ENCODE data around the gene CNPY3.
"Not testable (repeated sequence)": the region's sequence is repeated elsewhere in the genome, so short reads cannot be mapped to it uniquely, and the experiment has no call there.

The CNPY3 gene

DNA sequence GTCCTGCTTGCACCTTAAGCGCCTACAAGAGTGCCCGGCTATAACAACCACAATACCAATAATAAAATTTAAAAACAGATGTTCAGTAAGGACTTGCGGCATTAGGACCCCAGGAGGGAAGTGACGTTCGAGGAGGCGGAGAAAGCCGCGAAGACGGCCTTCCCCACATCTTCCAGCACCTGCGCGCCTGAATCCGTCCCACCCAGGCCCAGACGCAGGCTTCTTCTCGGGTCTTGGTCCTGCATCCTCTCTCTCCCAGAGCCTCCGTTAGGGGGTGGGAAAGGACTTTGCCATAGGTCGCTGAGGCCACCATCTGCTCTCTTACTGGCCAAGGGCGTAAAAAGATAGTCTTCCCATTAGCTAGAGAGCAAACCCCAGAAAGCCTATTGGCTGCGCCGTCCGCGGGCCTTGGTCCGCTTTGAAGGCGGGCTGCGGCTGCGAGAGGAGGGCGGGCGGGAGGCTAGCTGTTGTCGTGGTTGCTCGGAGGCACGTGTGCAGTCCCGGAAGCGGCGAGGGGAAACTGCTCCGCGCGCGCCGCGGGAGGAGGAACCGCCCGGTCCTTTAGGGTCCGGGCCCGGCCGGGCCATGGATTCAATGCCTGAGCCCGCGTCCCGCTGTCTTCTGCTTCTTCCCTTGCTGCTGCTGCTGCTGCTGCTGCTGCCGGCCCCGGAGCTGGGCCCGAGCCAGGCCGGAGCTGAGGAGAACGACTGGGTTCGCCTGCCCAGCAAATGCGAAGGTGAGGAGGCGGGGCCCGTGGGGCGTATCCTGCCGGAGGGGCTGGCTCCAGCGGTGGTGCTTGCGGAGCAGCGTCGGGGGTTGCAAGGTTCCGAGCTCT, at the start of gene CNPY3:
CNPY3 (plus strand) TSS at position 495 of the 835 bp plus-strand sequence; CDS start at position 586, 91 bp downstream.
- H3K4me3 ChIP-seq (ENCODE audit: low read depth in 1 of 2, low read length in 2 of 2), result peak within 1 kb of the TSS; percentile 84 to 95
- peaks cover 20 to 38% of the 10 kb centered on the region in 2 donors for H3K4me1 ChIP-seq (ENCODE audit: control insufficient read depth in 1 of 2, insufficient read depth in 2 of 2, low read length in 2 of 2)
- no peaks in the 10 kb centered on the region for H3K27me3 ChIP-seq (ENCODE audit: control insufficient read depth in 1 of 2, insufficient read depth in 2 of 2, low read length in 2 of 2)
- no peaks in the 10 kb centered on the region for H3K9me3 ChIP-seq (ENCODE audit: control insufficient read depth in 1 of 2, low read length in 2 of 2)
- H3K27ac ChIP-seq (ENCODE audit: low read depth, low read length), result peak within 1 kb of the TSS; percentile 82
- peaks cover under 1 to 12% of the 10 kb centered on the region in 2 donors for H3K36me3 ChIP-seq (ENCODE audit: control insufficient read depth in 1 of 2, insufficient read depth in 2 of 2, low read length in 2 of 2)
- H3K9ac ChIP-seq (ENCODE audit: low read depth in 1 of 2, low read length in 2 of 2), result peak within 1 kb of the TSS; percentile 40 to 75

DNA sequence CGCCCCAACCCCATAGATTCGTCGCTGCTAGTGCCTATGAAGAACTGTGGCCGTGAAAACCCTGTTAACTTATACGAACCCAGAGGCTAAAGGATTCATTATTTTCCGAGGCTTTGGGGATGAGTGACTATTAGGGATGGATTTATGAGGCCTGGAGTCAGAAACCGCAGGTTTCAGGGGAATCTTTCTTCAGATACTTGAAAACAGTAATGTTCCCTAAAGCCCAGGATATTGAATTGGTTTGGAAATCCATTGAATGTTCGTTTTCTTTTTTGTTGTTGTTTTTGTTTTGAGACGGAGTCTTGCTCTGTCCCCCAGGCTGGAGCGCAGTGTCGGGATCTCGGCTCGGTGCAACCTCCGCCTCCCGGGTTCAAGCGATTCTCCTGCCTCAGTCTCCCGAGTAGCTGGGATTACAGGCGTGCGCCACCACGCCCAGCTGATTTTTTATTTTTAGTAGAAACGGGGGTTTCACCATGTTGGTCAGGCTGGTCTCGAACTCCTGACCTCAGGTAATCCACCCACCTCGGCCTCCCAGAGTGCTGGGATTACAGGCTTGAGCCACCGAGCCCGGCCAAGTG, 49.0 kb upstream of the CNPY3 start:
- not testable (repeated sequence) for H3K9me3 ChIP-seq (ENCODE audit: control insufficient read depth in 1 of 2, low read length in 2 of 2); H3K27me3 ChIP-seq (ENCODE audit: control insufficient read depth in 1 of 2, insufficient read depth in 2 of 2, low read length in 2 of 2); H3K4me1 ChIP-seq (ENCODE audit: control insufficient read depth in 1 of 2, insufficient read depth in 2 of 2, low read length in 2 of 2)
- H3K27ac ChIP-seq (ENCODE audit: low read depth, low read length), result peak overlapping the region; percentile 83
- H3K4me3 ChIP-seq (ENCODE audit: low read depth in 1 of 2, low read length in 2 of 2), result peak overlapping the region; percentile 87 to 92
- H3K36me3 ChIP-seq (ENCODE audit: control insufficient read depth in 1 of 2, insufficient read depth in 2 of 2, low read length in 2 of 2), result peaks cover 22 to 27% of the 10 kb centered on the region in 2 donors
- peak overlapping the region; percentile 69 to 94 for H3K9ac ChIP-seq (ENCODE audit: low read depth in 1 of 2, low read length in 2 of 2)

DNA sequence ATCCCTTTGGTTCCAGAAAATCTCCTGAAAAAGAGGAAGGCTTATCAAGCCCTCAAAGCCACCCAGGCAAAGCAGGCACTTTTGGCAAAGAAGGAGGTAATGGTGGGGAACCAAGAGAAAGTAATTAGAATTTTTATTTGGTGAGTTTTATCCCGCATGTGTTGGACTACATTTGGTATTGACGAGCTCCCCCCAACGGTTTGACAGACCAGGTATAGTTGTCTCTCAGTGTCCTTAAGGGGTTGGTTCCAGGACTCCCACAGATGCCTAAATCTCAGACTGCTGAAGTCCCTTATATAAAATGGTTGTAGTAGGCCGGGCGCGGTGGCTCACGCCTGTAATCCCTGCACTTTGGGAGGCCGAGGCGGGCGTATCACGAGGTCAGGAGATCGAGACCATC, 48.4 kb upstream of the CNPY3 start:
- peaks cover 28 to 33% of the 10 kb centered on the region in 2 donors for H3K36me3 ChIP-seq (ENCODE audit: control insufficient read depth in 1 of 2, insufficient read depth in 2 of 2, low read length in 2 of 2)
- H3K27ac ChIP-seq (ENCODE audit: low read depth, low read length); H3K4me1 ChIP-seq (ENCODE audit: control insufficient read depth in 1 of 2, insufficient read depth in 2 of 2, low read length in 2 of 2); H3K27me3 ChIP-seq (ENCODE audit: control insufficient read depth in 1 of 2, insufficient read depth in 2 of 2, low read length in 2 of 2); H3K9me3 ChIP-seq (ENCODE audit: control insufficient read depth in 1 of 2, low read length in 2 of 2): not testable (repeated sequence)
- peak overlapping the region; percentile 87 to 92 for H3K4me3 ChIP-seq (ENCODE audit: low read depth in 1 of 2, low read length in 2 of 2)
- H3K9ac ChIP-seq (ENCODE audit: low read depth in 1 of 2, low read length in 2 of 2), result peak overlapping the region; percentile 69 to 94

DNA sequence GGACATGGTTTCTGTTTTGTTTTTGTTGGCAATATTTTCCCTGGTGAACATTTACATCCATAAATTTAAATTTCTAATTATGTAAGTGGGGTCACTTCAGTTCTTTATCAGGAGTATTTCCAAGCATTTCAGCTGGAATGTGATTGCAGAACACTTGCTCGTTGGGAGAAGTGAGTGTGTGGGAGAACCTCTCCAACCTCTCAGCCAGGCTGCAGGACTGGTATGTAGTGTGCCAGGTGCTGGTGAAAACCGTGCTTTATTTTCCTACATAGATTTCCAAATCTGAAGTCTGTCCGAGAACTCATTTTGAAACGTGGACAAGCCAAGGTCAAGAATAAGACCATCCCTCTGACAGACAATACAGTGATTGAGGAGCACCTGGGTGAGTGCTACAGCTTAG, 43.6 kb upstream of the CNPY3 start:
- H3K9ac ChIP-seq (ENCODE audit: low read depth in 1 of 2, low read length in 2 of 2), result no peak overlapping the region
- H3K4me3 ChIP-seq (ENCODE audit: low read depth in 1 of 2, low read length in 2 of 2), result no peak overlapping the region
- no peaks in the 10 kb centered on the region for H3K9me3 ChIP-seq (ENCODE audit: control insufficient read depth in 1 of 2, low read length in 2 of 2)
- no peaks in the 10 kb centered on the region for H3K27me3 ChIP-seq (ENCODE audit: control insufficient read depth in 1 of 2, insufficient read depth in 2 of 2, low read length in 2 of 2)
- peaks cover 30 to 36% of the 10 kb centered on the region in 2 donors for H3K36me3 ChIP-seq (ENCODE audit: control insufficient read depth in 1 of 2, insufficient read depth in 2 of 2, low read length in 2 of 2)
- no peak overlapping the region for H3K27ac ChIP-seq (ENCODE audit: low read depth, low read length)
- peaks cover 4 to 8% of the 10 kb centered on the region in 2 donors for H3K4me1 ChIP-seq (ENCODE audit: control insufficient read depth in 1 of 2, insufficient read depth in 2 of 2, low read length in 2 of 2)

DNA sequence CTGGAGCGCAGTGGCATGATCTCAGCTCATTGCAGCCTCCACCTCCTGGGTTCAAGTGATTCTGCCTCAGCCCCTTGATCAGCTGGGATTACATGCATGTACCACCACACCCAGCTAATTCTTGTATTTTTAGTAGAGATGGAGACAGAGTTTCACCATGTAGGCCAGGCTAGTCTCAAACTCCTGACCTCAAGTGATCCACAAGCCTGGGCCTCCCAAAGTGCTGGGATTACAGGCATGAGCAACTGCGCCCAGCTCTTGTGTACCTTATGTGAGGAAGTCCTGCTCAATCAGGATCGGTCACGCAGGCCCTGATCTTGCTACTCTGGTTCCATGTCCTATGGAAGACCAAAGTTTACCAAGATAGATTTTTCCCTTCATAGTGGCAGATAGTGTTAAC, 41.1 kb upstream of the CNPY3 start:
- H3K9me3 ChIP-seq (ENCODE audit: control insufficient read depth in 1 of 2, low read length in 2 of 2); H3K27me3 ChIP-seq (ENCODE audit: control insufficient read depth in 1 of 2, insufficient read depth in 2 of 2, low read length in 2 of 2); H3K27ac ChIP-seq (ENCODE audit: low read depth, low read length); H3K4me3 ChIP-seq (ENCODE audit: low read depth in 1 of 2, low read length in 2 of 2); H3K9ac ChIP-seq (ENCODE audit: low read depth in 1 of 2, low read length in 2 of 2): not testable (repeated sequence)
- Histone ChIP-seq H3K4me1 (ENCODE audit: control insufficient read depth in 1 of 2, insufficient read depth in 2 of 2, low read length in 2 of 2) (peaks cover 4 to 11% of the 10 kb centered on the region in 2 donors), H3K36me3 (ENCODE audit: control insufficient read depth in 1 of 2, insufficient read depth in 2 of 2, low read length in 2 of 2) (peaks cover 25 to 28% of the 10 kb centered on the region in 2 donors)

DNA sequence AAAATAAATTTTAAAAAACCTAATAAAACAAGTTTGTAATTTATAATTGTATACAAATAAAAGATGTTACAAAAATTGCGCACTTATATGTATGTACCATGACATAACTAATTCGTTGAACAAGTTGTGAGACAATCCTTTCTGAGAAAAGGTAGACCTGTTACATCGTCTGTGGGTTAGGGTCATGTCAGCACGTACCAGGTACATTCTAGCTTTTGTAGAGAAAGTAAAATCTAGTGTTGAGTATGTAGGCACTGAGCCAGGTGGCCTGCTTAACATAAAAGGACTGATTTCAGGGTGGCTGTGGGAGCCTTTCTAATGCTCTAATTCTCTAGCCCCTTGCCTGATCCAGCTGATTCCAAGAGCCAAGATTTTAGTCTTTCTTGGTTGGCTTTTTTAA, 39.5 kb upstream of the CNPY3 start:
- Histone ChIP-seq H3K4me1 (ENCODE audit: control insufficient read depth in 1 of 2, insufficient read depth in 2 of 2, low read length in 2 of 2) (peaks cover 4 to 11% of the 10 kb centered on the region in 2 donors), H3K27ac (ENCODE audit: low read depth, low read length) (no peak overlapping the region), H3K36me3 (ENCODE audit: control insufficient read depth in 1 of 2, insufficient read depth in 2 of 2, low read length in 2 of 2) (peaks cover 11 to 12% of the 10 kb centered on the region in 2 donors), H3K27me3 (ENCODE audit: control insufficient read depth in 1 of 2, insufficient read depth in 2 of 2, low read length in 2 of 2) (no peaks in the 10 kb centered on the region), H3K9me3 (ENCODE audit: control insufficient read depth in 1 of 2, low read length in 2 of 2) (no peaks in the 10 kb centered on the region), H3K4me3 (ENCODE audit: low read depth in 1 of 2, low read length in 2 of 2) (peak overlapping the region; percentile 87 to 90), H3K9ac (ENCODE audit: low read depth in 1 of 2, low read length in 2 of 2) (peak overlapping the region; percentile 78 to 91)

DNA sequence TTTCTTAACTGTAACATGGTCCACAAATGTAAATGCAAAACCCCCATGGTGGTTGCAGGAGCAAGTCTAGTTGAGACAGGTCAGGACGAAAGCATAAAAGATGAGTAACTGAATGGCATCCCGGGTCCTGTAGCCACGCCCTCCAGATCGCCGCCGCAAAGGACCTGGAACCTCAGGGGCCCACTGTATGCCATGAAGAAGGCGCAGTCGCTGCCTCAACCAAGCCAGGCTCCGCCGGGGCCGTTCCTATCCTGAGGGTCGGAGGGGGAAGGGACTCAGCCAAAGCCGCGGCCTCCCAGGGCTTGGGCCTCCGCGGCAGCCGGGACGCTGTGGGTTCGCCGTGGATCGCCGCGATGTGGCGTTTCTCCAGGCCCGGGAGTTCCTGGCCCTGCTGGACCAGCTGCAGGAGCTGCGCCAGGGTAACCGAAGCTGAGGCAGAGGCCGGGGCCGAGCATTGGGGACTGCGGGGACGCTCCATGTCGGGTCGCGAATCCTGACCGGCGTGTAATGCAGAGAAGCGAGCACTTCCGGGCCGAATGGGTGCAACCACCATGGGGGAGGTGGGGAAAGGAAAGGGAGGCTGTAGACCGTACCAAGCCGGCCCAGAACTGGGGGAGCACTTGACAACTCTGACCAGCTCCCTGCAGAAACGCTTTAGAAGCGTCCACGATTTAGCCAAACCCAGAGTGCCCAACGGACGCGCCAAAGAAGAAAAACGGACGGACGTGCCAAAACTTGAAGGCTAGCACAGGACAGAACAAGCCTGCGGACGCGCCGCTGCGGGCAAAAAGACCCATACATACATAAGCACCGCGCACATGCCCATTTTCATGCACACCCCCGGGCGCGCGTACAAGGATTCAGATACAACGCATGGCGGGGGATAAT, 38.7 kb upstream of the CNPY3 start:
- H3K36me3 ChIP-seq (ENCODE audit: control insufficient read depth in 1 of 2, insufficient read depth in 2 of 2, low read length in 2 of 2), result peaks cover 6 to 7% of the 10 kb centered on the region in 2 donors
- H3K9ac ChIP-seq (ENCODE audit: low read depth in 1 of 2, low read length in 2 of 2), result peak overlapping the region; percentile 78 to 91
- no peaks in the 10 kb centered on the region for H3K27me3 ChIP-seq (ENCODE audit: control insufficient read depth in 1 of 2, insufficient read depth in 2 of 2, low read length in 2 of 2)
- H3K4me1 ChIP-seq (ENCODE audit: control insufficient read depth in 1 of 2, insufficient read depth in 2 of 2, low read length in 2 of 2), result peaks cover 4 to 11% of the 10 kb centered on the region in 2 donors
- peak overlapping the region; percentile 87 to 90 for H3K4me3 ChIP-seq (ENCODE audit: low read depth in 1 of 2, low read length in 2 of 2)
- H3K27ac ChIP-seq (ENCODE audit: low read depth, low read length), result peak overlapping the region; percentile 84
- no peaks in the 10 kb centered on the region for H3K9me3 ChIP-seq (ENCODE audit: control insufficient read depth in 1 of 2, low read length in 2 of 2)

DNA sequence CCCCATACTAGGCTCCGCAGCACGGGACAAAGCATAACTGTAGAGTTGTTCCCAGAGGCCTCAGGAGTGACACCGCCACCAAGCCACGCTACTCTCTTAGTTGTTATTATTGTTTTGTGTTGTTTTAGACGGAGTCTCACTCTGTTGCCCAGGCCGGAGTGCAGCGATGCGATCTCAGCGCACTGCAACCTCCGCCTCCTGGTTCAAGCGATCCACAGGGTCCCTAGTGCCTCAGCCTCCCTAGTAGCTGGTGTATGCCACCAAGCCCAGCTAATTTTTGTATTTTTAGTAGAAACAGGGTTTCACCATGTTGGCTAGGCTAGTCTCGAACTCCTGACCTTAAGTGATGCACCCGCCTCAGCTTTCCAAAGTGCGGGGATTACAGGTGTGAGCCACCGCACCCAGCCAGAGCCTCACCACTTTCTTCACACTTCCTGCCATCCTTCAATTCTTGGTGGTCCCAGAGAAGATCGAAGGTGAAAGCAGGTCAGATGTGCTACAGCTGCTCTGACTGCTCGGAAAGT, 38.0 kb upstream of the CNPY3 start:
- Histone ChIP-seq H3K36me3 (ENCODE audit: control insufficient read depth in 1 of 2, insufficient read depth in 2 of 2, low read length in 2 of 2) (no peaks in the 10 kb centered on the region), H3K27ac (ENCODE audit: low read depth, low read length) (peak overlapping the region; percentile 13), H3K9ac (ENCODE audit: low read depth in 1 of 2, low read length in 2 of 2) (peak overlapping the region; percentile 78 to 91), H3K4me1 (ENCODE audit: control insufficient read depth in 1 of 2, insufficient read depth in 2 of 2, low read length in 2 of 2) (peaks cover 4 to 11% of the 10 kb centered on the region in 2 donors), H3K27me3 (ENCODE audit: control insufficient read depth in 1 of 2, insufficient read depth in 2 of 2, low read length in 2 of 2) (no peaks in the 10 kb centered on the region), H3K9me3 (ENCODE audit: control insufficient read depth in 1 of 2, low read length in 2 of 2) (no peaks in the 10 kb centered on the region), H3K4me3 (ENCODE audit: low read depth in 1 of 2, low read length in 2 of 2) (peak overlapping the region; percentile 87 to 90)

DNA sequence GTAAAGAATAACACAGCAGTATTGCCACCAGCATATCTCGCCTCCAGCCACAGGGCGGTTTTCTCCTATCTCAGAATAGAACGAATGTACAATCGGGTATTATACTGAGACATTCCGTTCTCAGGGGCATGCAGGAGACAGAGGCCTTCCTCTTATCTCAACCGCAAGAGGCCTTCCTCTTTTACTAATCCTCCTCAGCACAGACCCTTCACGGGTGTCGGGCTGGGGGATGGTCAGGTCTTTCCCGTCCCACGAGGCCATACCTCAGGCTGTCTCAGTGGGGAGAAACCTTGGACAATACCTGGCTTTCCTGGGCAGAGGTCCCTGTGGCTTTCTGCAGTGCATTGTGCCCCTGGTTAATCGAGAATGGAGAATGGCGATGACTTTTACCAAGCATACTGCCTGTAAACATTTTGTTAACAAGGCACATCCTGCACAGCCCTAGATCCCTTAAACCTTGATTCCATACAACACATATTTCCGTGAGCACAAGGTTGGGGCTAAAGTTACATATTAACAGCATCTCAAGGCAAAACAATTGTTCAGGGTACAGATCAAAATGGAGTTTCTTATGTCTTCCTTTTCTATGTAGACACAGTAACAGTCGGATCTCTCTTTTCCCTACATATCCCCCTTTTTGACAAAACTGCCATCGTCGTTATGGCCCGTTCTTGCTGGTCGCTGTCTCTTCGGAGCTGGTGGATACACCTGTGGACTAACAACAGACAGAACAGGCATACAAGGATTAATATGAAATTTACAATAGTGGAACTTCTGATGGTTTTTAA, 35.0 kb upstream of the CNPY3 start:
- not testable (repeated sequence) for H3K9me3 ChIP-seq (ENCODE audit: control insufficient read depth in 1 of 2, low read length in 2 of 2); H3K27me3 ChIP-seq (ENCODE audit: control insufficient read depth in 1 of 2, insufficient read depth in 2 of 2, low read length in 2 of 2); H3K9ac ChIP-seq (ENCODE audit: low read depth in 1 of 2, low read length in 2 of 2); H3K4me3 ChIP-seq (ENCODE audit: low read depth in 1 of 2, low read length in 2 of 2); H3K27ac ChIP-seq (ENCODE audit: low read depth, low read length); H3K36me3 ChIP-seq (ENCODE audit: control insufficient read depth in 1 of 2, insufficient read depth in 2 of 2, low read length in 2 of 2)
- peaks cover 4 to 11% of the 10 kb centered on the region in 2 donors for H3K4me1 ChIP-seq (ENCODE audit: control insufficient read depth in 1 of 2, insufficient read depth in 2 of 2, low read length in 2 of 2)

Measured in duodenal mucosa (tissue), 2 donors.